GM18867 (cell line): ENCODE results near the gene FAIM2.
A peak's percentile ranks its signal among the peaks of the same experiment; 100 is the strongest.

Experiments used
- ATAC-seq: cut with Tn5 transposase; IDR thresholded peaks from one replicate; pipeline ENCODE4 v1.9.1; 2021; ENCODE audit warnings: mild to moderate bottlenecking, moderate library complexity; ENCODE audit not compliant: unreplicated experiment

Gene FAIM2

DNA sequence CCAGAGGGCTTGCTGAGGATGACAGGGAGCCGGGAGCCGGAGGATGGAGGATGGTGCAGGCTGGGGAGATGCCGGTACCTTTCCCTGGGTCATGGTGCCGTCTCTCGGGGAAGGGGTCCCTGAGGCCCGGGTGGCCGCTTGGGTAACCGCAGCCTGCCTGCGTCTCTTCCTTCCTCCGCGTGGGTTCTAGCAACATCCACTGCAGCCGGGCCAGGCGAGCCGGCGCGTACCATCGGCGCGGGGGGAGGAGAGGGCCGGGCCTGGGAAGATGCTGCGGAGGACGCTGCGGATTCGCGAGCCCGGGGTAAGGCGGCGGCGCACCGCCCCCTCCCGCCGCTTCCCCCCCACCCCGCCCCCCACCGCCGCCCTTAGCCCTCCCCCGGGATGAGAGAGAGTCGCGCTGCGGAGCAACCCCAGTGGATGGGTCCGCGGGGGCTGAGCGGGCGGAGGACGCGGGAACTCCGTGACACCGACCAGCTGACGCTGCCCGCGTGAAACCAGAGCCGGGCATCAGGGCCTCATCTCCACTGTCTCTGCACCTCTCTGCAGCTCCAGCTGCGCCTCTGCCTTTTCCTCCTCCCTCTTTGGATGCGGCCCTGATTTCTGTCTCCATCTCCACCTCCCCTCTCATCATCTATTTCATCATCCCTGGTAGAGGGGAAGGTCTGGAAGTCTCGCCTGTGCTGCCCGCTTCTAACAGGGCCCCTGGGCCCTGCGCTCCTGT lies at the start of gene FAIM2:
TSS of gene FAIM2 (minus strand) at position 201 of the 724 bp plus-strand sequence. CDS start at position 93, 108 bp downstream.
- no peak for ATAC-seq

- no peak for ATAC-seq
Observed at GRCh38 chr12:49953151-49953550, 49.5 kb upstream of the FAIM2 start.

GRCh38 chr12:49952391-49953055 lies 48.8 kb upstream of the FAIM2 start:
- ATAC-seq, result no peak

DNA sequence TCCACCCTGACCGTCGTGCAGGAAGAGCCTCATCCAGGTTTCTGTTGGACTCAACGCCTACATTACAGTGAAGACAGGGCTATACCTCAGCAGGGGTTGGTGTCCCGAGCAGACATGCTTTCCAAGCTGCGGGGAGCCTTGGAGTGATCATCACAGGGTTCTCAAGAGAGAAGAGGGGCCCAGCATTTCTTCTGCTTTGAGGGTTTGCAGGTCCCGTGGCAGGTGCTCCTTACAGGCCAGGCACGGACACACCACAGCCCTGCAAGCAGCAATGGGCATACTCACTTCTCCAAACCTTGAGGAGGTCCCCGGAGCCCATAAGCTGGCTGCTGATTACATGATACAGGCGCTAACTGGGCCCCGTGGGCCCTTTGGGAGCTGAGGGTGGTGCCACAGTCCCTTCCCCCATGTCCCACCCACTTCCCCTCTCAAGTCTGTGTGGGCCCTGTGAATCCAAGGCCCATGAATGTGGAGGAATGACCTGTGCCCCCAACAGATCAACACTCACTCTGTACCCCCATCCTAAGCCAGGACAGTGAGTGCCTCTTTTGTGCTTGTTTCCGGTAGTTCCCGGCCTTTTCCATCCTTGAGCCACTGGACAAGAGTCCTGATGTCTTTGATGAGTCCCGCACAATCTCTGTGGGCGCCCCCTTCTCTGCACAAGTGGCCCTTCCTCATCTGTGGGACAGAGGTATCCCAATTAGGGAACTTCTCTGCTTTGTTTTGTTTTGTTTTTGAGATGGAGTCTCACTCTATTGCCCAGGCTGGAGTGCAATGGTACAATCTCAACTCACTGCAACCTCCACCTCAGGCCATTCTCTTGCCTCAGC lies 47.9 kb upstream of the FAIM2 start:
- no peak for ATAC-seq

- ATAC-seq, result no peak
Observed at GRCh38 chr12:49950273-49951251, 46.9 kb upstream of the FAIM2 start, which contains the start of gene AQP2. Gene AQP2, plus strand, starts transcription at chr12:49950737. Its CDS starts 94 bp downstream, at chr12:49950831.

GRCh38 chr12:49949866-49950265 lies 46.2 kb upstream of the FAIM2 start:
- ATAC-seq, result no peak

- no peak for ATAC-seq
Observed at GRCh38 chr12:49948866-49949845, 45.5 kb upstream of the FAIM2 start.

DNA sequence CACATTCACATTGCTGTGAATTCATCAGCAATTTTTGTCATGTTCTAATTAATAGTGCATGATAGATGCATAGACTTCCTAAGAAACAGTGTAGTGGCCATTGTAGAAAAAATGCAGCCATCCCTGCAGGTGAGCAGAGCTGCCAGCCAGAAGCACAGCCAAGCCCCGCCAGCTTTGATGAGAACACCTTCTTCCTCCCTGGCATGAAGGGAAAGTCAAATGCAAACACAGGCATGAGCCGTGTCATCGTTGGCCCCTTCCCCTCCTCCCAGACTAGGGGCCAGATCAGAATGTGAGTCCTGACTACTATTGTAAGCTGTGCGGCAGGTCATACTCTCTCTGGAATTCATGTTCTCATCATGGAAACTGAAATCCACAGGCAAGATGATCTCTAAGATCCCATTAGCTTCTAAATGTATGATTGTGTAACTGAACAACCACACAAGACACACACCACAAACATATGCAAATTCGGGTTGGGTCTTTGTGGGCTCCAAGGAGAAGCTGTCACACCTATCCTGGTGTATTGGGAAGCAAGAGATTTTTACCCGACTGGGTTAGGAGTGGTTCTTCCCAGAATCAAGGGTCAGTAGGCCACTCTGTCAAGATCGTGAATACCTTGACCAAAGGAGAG lies 44.0 kb upstream of the FAIM2 start:
- no peak for ATAC-seq

DNA sequence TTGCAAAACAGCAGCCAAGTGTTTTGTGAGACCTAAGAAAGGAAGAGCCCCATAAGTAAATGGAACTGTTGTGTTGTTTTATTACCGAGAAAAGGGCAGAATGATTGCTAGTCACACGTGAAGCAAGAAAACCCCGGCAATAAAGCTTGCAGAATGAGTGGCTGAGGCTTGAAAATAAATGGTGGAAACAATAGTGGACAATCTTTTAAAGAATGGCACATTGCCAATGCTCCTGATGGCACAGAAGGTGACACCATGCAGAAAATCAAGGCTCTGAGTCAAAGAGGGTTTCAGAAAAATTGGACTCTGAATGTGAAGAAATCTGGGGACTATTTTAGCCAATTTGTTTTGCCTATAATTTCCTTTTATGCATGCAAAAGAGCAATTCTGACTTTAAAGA lies 42.8 kb upstream of the FAIM2 start:
- no peak for ATAC-seq

- no peak for ATAC-seq
Observed at GRCh38 chr12:49946086-49946485, 42.4 kb upstream of the FAIM2 start.

DNA sequence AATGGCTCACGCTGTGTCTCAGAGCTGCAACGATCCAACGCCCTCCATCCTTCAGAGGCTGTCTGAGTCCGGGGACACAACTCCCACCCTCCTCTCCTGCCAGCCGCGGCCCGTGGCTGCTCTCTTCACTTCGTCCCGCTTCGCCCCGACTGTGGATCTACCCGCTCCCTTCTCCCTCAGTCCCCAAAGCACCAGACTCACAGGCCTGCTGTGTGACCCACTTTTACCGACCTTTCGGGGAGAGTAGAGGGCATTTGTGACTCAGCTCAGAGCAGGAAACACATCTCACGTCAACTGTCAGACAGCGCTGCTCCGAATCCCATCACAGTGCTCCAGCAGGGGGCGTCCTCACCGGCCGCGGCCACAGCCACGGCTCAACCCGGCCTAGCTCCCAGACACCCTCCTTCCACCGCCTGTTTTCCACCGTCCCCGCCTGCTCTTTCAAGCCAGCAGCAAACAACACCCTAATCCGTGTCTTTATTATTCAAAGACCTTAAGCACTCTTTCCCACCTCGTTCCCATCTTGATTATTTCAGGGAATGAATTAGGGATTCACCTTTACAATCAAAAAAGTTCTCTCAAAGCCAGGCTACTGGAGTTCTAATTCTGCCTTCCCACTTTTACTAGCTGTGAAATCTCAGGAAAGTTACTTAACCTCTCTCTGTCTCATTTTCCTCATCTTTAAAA lies 41.8 kb upstream of the FAIM2 start:
- peak; percentile 83 for ATAC-seq

DNA sequence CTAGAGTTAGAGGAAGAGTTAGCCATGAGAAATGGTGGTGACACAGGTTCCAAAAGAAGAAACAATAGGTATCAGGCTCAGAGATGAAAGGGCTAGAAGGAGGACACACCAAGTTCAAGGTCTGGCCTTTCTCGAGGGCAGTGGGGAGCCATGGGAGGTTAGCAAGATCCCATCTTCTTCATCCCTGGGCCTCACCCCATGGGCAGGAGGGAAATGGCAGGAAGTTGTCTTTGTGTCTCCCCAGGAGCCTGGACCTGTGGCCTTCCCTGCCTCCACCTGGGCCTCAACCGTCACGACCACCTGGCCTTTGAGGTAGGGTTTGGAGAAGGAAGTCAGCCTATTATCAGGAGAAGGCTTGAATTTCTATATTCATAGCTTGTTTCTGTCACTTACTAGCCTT lies 41.0 kb upstream of the FAIM2 start:
- ATAC-seq, result no peak

GRCh38 chr12:49944046-49944445 lies 40.3 kb upstream of the FAIM2 start:
- no peak for ATAC-seq

- no peak for ATAC-seq
Observed at GRCh38 chr12:49943625-49943960, 39.9 kb upstream of the FAIM2 start.

DNA sequence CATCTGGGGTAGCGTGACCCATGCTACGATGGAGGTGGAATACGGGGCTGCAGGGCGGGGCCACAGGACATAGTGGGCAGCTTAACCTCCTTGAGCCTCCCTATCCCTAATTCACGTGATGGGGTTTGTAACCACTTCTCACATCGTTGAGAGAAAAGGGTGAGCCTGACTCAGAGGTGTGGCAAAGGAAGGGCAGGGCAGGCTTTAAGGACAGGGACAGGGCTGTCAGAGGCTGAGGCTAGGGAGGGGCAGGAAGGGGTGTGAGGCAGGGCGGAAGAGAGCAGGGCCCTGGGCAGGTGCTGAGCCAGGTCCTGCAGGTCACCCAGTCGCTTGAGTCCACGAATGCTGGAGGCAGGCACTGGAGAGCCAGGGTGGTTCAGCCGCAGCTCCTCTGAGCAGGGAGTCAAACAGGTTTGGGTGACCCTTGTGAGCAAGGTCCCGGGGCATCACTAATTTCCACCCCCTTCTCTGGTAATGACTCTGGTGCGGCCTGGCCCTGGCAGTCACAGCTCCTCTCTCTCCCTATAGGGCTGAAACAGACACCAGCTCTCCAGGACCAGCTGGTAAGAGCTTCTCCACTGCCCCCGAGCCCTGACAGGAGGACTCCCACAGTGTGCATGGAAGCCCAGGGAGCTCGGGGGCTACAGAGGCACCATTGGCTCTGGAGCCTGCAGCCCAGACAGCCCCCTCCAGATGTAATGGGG lies 39.4 kb upstream of the FAIM2 start:
- ATAC-seq, result no peak

GRCh38 chr12:49942512-49942893 lies 38.8 kb upstream of the FAIM2 start:
- no peak for ATAC-seq
